ENCODE results near the gene VIM.

DNA sequence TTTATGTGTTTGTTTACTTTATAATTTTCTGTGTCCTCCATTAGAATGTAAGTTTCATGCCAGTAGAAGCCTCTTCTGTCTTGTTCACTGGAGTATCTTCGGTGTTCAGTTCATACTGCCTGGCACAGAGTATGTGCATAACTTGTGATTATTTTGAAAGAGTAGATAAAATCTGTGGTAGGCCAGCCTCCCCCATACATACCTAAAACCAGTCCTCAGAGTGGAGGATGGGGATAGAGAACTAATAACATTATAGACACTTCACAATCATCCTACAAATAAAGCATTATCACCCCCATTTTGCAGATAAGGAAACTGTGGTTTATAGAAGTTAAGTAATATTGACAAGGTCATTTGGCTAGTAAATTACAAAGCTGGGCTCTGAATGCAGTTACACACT, 28.0 kb downstream of the VIM start:
- TF ChIP-seq POLR2A (IDR thresholded peaks at IDR 0.05) = no peak
- no peak for TF ChIP-seq EP300 (IDR thresholded peaks at IDR 0.05)

Measured in sigmoid colon (tissue), 4 donors.